HFFc6 (cell line): ENCODE data around the gene INSIG1. TPM values are rescaled to one million over a fixed set of nuclear protein-coding genes. Genes with fewer than 3 reads are reported as not detected.

ENCODE experiments used
- DNase-seq: peaks from one replicate; pipeline ENCODE4 v3.0.0-alpha.2; 2018
- H3K27ac Mint-ChIP-seq: 2 replicates; pipeline ENCODE4 v1.8.0; 2020; ENCODE audit warnings: mild to moderate bottlenecking, mixed read lengths
- H3K27me3 Mint-ChIP-seq: 2 replicates; pipeline ENCODE4 v1.8.0; 2021; ENCODE audit warnings: mild to moderate bottlenecking, moderate library complexity, mixed read lengths; ENCODE audit not compliant: insufficient read depth
- H3K36me3 Mint-ChIP-seq: 2 replicates; pipeline ENCODE4 v1.8.0; 2021; ENCODE audit warnings: low read depth, mixed read lengths
- H3K4me1 Mint-ChIP-seq: 2 replicates; pipeline ENCODE4 v1.8.0; 2020; ENCODE audit warnings: low read depth, mixed read lengths
- H3K4me3 Mint-ChIP-seq: 2 replicates; pipeline ENCODE4 v1.8.0; 2020; ENCODE audit warnings: mild to moderate bottlenecking, moderate library complexity, mixed read lengths
- H3K9me3 Mint-ChIP-seq: 2 replicates; pipeline ENCODE4 v1.8.0; 2020; ENCODE audit warnings: mild to moderate bottlenecking, mixed read lengths
- CTCF ChIP-seq: fragments of 200-600 bp; sonication (generic); IDR thresholded peaks from 2 replicates; pipeline ENCODE4 v1.5.0; 2021; ENCODE audit warnings: antibody characterized with exemption, mild to moderate bottlenecking
- total RNA-seq, 6 experiments: library from RNA; stranded (reverse); fragmentation: NEBNext Ultra II Directional; extraction: Animal tissue kit (Norgen Biotek cat#: 25700); gene quantifications; 2 replicates in 1 of 6; 3 replicates in 5 of 6; pipeline ENCODE4 v1.2.3, GENCODE V29; 2021

INSIG1 gene
- total RNA-seq, 6 experiments from 2014 or later, result 7.1 to 11.0 (median 9.9) TPM

DNA sequence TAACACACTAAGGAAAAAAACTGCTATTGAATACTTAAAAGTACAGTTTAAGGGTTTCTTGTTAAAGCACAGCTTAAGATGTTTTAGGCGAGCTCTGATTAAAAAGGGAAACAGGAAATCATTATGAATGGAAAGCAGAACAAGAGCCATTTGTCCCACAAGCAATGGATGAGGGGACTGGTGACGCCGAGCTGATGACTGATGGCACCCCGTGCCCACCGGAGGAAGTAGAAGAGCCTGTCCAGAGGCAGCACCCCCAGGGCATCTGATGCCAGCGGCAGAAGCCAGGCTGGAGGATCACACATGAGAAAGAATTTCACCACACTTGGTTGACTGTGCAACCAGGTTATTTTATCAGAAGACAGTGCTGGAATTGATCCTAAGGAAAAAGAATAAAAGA is 15.0 kb upstream of the INSIG1 start:
- Mint-ChIP-seq H3K4me3 (no peak overlapping the region), H3K36me3 (no peaks in the 10 kb centered on the region), H3K9me3 (no peaks in the 10 kb centered on the region), H3K27ac (no peak overlapping the region), H3K4me1 (peaks cover 17% of the 10 kb centered on the region), H3K27me3 (peaks cover 36% of the 10 kb centered on the region)
- DNase-seq, result no peak
- TF ChIP-seq CTCF, result no peak

- Mint-ChIP-seq H3K4me1 (0 out of 2 replicates have a peak, but pooled peaks cover 9% of the 10 kb centered on the region), H3K27me3 (peaks cover 41% of the 10 kb centered on the region), H3K36me3 (no peaks in the 10 kb centered on the region), H3K9me3 (no peaks in the 10 kb centered on the region), H3K27ac (no peak overlapping the region), H3K4me3 (no peak overlapping the region)
- TF ChIP-seq CTCF, result no peak
- DNase-seq, result no peak
These were observed 14.0 kb upstream of the INSIG1 start for GRCh38 chr7:155283565-155284194.

DNA sequence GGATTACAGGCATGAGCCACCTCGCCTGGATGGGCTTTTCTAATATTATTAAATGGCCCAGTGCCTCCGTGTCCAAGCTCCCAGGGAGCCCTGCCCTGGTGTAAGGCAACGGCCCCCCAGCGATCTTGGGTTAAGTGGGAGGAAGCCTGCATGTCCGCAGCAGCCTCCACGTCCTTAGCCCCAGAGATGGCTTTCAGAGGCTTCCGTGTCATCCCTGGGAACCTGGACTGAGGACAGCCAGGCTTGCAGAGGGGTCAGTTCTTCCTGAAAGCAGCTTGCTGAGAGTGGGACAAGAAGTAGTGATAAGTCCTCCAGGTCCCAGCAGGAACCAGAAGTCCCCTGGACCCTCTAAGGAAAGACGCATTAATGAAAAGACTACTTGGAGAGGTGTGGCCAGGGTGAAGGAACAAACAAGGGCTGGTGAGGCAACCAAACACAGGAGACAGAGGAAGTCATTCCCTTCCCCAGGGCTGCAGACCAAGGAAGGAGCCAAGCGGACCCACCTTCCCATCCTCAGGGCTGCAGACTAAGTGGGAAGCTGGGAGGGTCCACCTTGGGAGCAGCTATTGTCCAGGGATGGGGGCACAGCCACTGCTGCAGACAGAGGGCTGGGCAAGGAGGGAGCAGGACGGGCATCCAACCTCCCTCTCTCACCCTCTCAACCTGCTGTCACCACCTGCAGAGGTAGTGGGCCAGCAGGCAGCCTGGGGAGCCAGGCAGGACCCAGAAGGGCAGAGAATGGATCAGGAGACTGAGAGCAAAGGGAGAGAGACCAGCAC is 13.0 kb upstream of the INSIG1 start:
- Mint-ChIP-seq H3K36me3 (no peaks in the 10 kb centered on the region), H3K9me3 (no peaks in the 10 kb centered on the region), H3K4me1 (0 out of 2 replicates have a peak, but pooled peaks cover 9% of the 10 kb centered on the region), H3K27me3 (peaks cover 46% of the 10 kb centered on the region), H3K27ac (no peak overlapping the region), H3K4me3 (no peak overlapping the region)
- no peak for DNase-seq
- TF ChIP-seq CTCF, result no peak

GRCh38 chr7:155285423-155285822 is 12.3 kb upstream of the INSIG1 start:
- Mint-ChIP-seq H3K27ac (no peak overlapping the region), H3K9me3 (no peaks in the 10 kb centered on the region), H3K4me3 (no peak overlapping the region), H3K4me1 (0 out of 2 replicates have a peak, but pooled peaks cover 6% of the 10 kb centered on the region), H3K36me3 (no peaks in the 10 kb centered on the region), H3K27me3 (peaks cover 48% of the 10 kb centered on the region)
- no peak for DNase-seq
- TF ChIP-seq CTCF, result no peak

GRCh38 chr7:155285833-155286232 is 11.8 kb upstream of the INSIG1 start:
- no peaks in the 10 kb centered on the region for H3K36me3 Mint-ChIP-seq
- no peak for DNase-seq
- H3K9me3 Mint-ChIP-seq, result no peaks in the 10 kb centered on the region
- H3K27ac Mint-ChIP-seq, result no peak overlapping the region
- no peak for TF ChIP-seq CTCF
- no peak overlapping the region for H3K4me3 Mint-ChIP-seq
- peaks cover 48% of the 10 kb centered on the region for H3K27me3 Mint-ChIP-seq
- H3K4me1 Mint-ChIP-seq, result peaks cover 6% of the 10 kb centered on the region
